WERI-Rb-1 (cell line): ENCODE measurements around the gene GHRL.

Source experiments
- DNase-seq: peaks from one replicate; pipeline ENCODE4 v3.0.0-alpha.2; 2020
- H3K27ac ChIP-seq: fragments of 250-450 bp; sonication (Bioruptor Pico); 2 replicates; pipeline ENCODE4 v1.5.1; 2020; ENCODE audit warnings: mild to moderate bottlenecking, moderate library complexity
- H3K27me3 ChIP-seq: fragments of 250-450 bp; sonication (Bioruptor Pico); 2 replicates; pipeline ENCODE4 v1.5.1; 2021; ENCODE audit warnings: mild to moderate bottlenecking, low read depth, moderate library complexity; ENCODE audit not compliant: insufficient read depth, severe bottlenecking
- H3K36me3 ChIP-seq: fragments of 250-450 bp; sonication (Bioruptor Pico); 2 replicates; pipeline ENCODE4 v1.5.1; 2020; ENCODE audit warnings: mild to moderate bottlenecking, moderate library complexity
- H3K4me3 ChIP-seq: 2 replicates; pipeline ENCODE4 v1.5.1; 2011; ENCODE audit warnings: low read depth, mild to moderate bottlenecking, control low read depth, low read length
- H3K9me3 ChIP-seq: fragments of 250-450 bp; sonication (Bioruptor Pico); 2 replicates; pipeline ENCODE4 v1.5.1; 2021; ENCODE audit warnings: mild to moderate bottlenecking, moderate library complexity; ENCODE audit not compliant: severe bottlenecking
- CTCF ChIP-seq: IDR thresholded peaks from 2 replicates; pipeline ENCODE4 v1.5.1; 2011; ENCODE audit warnings: low read depth, mild to moderate bottlenecking, control low read depth, inconsistent platforms, low read length

Gene GHRL

GRCh38 chr3:10251006-10251405, 41.7 kb downstream of the GHRL start:
- no peak overlapping the region for H3K4me3 ChIP-seq
- no peak for DNase-seq
- TF ChIP-seq CTCF = no peak
- H3K27ac ChIP-seq = no peak overlapping the region
- no peaks in the 10 kb centered on the region for H3K27me3 ChIP-seq
- H3K9me3 ChIP-seq = no peaks in the 10 kb centered on the region
- peaks cover 52% of the 10 kb centered on the region for H3K36me3 ChIP-seq

- peak overlapping the region; percentile 97 for H3K4me3 ChIP-seq
- no peak for DNase-seq
- no peaks in the 10 kb centered on the region for H3K27me3 ChIP-seq
- H3K36me3 ChIP-seq = peaks cover 42% of the 10 kb centered on the region
- H3K27ac ChIP-seq = no peak overlapping the region
- peaks cover 5% of the 10 kb centered on the region for H3K9me3 ChIP-seq
- no peak for TF ChIP-seq CTCF
Measured at GRCh38 chr3:10249833-10250232, 42.9 kb downstream of the GHRL start.

GRCh38 chr3:10248984-10249748, 43.6 kb downstream of the GHRL start:
- peak; percentile 17 for DNase-seq
- Histone ChIP-seq H3K9me3 (peaks cover 7% of the 10 kb centered on the region), H3K36me3 (peaks cover 39% of the 10 kb centered on the region), H3K4me3 (peak overlapping the region; percentile 97), H3K27me3 (no peaks in the 10 kb centered on the region), H3K27ac (peak overlapping the region; percentile 78)
- no peak for TF ChIP-seq CTCF

- Histone ChIP-seq H3K36me3 (peaks cover 32% of the 10 kb centered on the region), H3K27ac (peak within 1 kb of the TSS; percentile 78), H3K4me3 (peak within 1 kb of the TSS; percentile 97), H3K27me3 (no peaks in the 10 kb centered on the region), H3K9me3 (peaks cover 7% of the 10 kb centered on the region)
- DNase-seq = peak; percentile 94
- TF ChIP-seq CTCF = no peak
Measured at GRCh38 chr3:10248184-10248983, 44.4 kb downstream of the GHRL start, which contains the start of gene TATDN2. TATDN2 (plus strand) TSS chr3:10248459; CDS start chr3:10249201, 742 bp downstream.

GRCh38 chr3:10247679-10248183, 45.0 kb downstream of the GHRL start:
- peaks cover 28% of the 10 kb centered on the region for H3K36me3 ChIP-seq
- peak overlapping the region; percentile 97 for H3K4me3 ChIP-seq
- H3K27me3 ChIP-seq = no peaks in the 10 kb centered on the region
- no peak for TF ChIP-seq CTCF
- peaks cover 7% of the 10 kb centered on the region for H3K9me3 ChIP-seq
- H3K27ac ChIP-seq = peak overlapping the region; percentile 45
- no peak for DNase-seq
